Head of caudate nucleus (tissue), 42 donors: ENCODE data around the gene CBX2.

Source experiments
- DNase-seq, 42 donors: peaks; one replicate each; pipeline versions ENCODE4 v3.0.0 to v3.0.0-alpha.2; 2020 to 2021; ENCODE audit warnings: mixed read lengths in 7 of 42
- intact Hi-C: fragments of 100-400 bp; cut with DNase I; formaldehyde crosslinking; loops from one replicate; pipeline ENCODE4 v1.15.0; 2022

Gene CBX2

GRCh38 chr17:79784353-79785016, 6.5 kb downstream of the CBX2 start:
- intact Hi-C loops = no loop called here
- DNase-seq = no peak

GRCh38 chr17:79785017-79785899, 7.3 kb downstream of the CBX2 start:
- intact Hi-C loops = no loop called here
- DNase-seq = no peak

GRCh38 chr17:79785900-79786810, 8.2 kb downstream of the CBX2 start:
- intact Hi-C loops = no loop called here
- DNase-seq = no peak

- no peak for DNase-seq
Observed at GRCh38 chr17:79786930-79787643, 9.1 kb downstream of the CBX2 start.

GRCh38 chr17:79788455-79788854, 10.5 kb downstream of the CBX2 start:
- DNase-seq = no peak
- intact Hi-C loops = no loop called here

More at GRCh38 chr17:79786930-79787643, 9.1 kb downstream of the CBX2 start:
- intact Hi-C loops = no loop called here

GRCh38 chr17:79788989-79789942, 11.3 kb downstream of the CBX2 start:
- no peak for DNase-seq
- intact Hi-C loops = no loop called here

GRCh38 chr17:79789943-79790804, 12.2 kb downstream of the CBX2 start:
- peak in 29 of 42 donors; percentile 35 to 85 (median 61) for DNase-seq
- intact Hi-C loops = loop anchor here (5.0 kb wide), 1 partner anchor 202 kb away; no protein-coding TSS in a partner anchor

GRCh38 chr17:79790805-79791734, 13.1 kb downstream of the CBX2 start:
- DNase-seq = peak in 9 of 42 donors; percentile 29 to 61 (median 37)
- intact Hi-C loops = loop anchor here (5.0 kb wide), 1 partner anchor 201 kb away; no protein-coding TSS in a partner anchor

GRCh38 chr17:79791735-79792161, 13.8 kb downstream of the CBX2 start:
- intact Hi-C loops = loop anchor here (5.0 kb wide), 1 partner anchor 201 kb away; no protein-coding TSS in a partner anchor
- DNase-seq = no peak

GRCh38 chr17:79792341-79792871, 14.5 kb downstream of the CBX2 start:
- intact Hi-C loops = loop anchor here (5.0 kb wide), 1 partner anchor 200 kb away; no protein-coding TSS in a partner anchor
- no peak for DNase-seq

GRCh38 chr17:79792984-79793923, 15.3 kb downstream of the CBX2 start:
- no peak for DNase-seq
- intact Hi-C loops = loop anchor here (5.0 kb wide), 1 partner anchor 199 kb away; no protein-coding TSS in a partner anchor

- no peak for DNase-seq
- intact Hi-C loops = loop anchor here (5.0 kb wide), 1 partner anchor 198 kb away; no protein-coding TSS in a partner anchor
Observed at GRCh38 chr17:79793924-79794304, 16.0 kb downstream of the CBX2 start.

- DNase-seq = no peak
- intact Hi-C loops = loop anchor here (5.0 kb wide), 2 partner anchors 47 to 197 kb away; no protein-coding TSS in a partner anchor
Observed at GRCh38 chr17:79794659-79795511, 16.9 kb downstream of the CBX2 start.
